ENCODE data around the gene CDC26.

The CDC26 gene

DNA sequence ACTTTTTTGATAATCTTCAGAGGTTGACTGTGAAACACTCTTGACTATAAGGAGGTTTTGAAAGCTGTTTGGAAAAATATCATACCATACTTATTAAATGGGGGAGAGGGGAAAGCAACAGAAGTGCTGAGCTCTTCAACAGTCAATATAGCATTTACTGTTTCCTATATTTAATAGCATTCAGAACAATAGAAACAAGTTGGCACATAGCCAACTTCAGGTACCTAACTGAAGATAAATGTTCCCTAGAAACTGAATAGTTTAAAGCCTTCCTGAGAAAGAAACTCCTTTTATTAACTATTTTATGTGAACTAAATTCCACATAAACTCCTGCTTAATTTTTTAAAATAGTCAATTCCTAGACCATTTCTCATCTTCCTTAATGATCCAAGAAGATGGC lies 27.7 kb downstream of the CDC26 start:
- TF ChIP-seq NFIC (IDR thresholded peaks at IDR 0.05) (peak; percentile 72), TAF1 (IDR thresholded peaks at IDR 0.05; ENCODE audit: low read depth) (no peak)

- TF ChIP-seq RAD21 (IDR thresholded peaks at IDR 0.05; ENCODE audit: low read depth) (no peak), TCF12 (IDR thresholded peaks at IDR 0.05; ENCODE audit: low read depth) (no peak), USF1 (IDR thresholded peaks at IDR 0.05) (no peak), ZBTB7A (IDR thresholded peaks at IDR 0.05; ENCODE audit: low read depth) (no peak), CREB1 (IDR thresholded peaks at IDR 0.05; ENCODE audit: low read depth) (no peak), TAF1 (IDR thresholded peaks at IDR 0.05; ENCODE audit: low read depth) (no peak), NFIC (IDR thresholded peaks at IDR 0.05) (no peak), EGR1 (IDR thresholded peaks at IDR 0.05) (no peak), FOXM1 (IDR thresholded peaks at IDR 0.05; ENCODE audit: borderline replicate concordance, low read depth) (no peak), YY1 (IDR thresholded peaks at IDR 0.05; ENCODE audit: low read depth) (no peak), EP300 (IDR thresholded peaks at IDR 0.05; ENCODE audit: borderline replicate concordance) (no peak), REST (IDR thresholded peaks at IDR 0.05; ENCODE audit: low read depth) (no peak), CEBPB (IDR thresholded peaks at IDR 0.05) (no peak), TEAD4 (IDR thresholded peaks at IDR 0.05) (no peak)
- TF ChIP-seq, protein P1, sequence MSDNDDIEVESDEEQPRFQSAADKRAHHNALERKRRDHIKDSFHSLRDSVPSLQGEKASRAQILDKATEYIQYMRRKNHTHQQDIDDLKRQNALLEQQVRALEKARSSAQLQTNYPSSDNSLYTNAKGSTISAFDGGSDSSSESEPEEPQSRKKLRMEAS (IDR thresholded peaks at IDR 0.05), result no peak
Measured at GRCh38 chr9:113246928-113247327, 28.4 kb downstream of the CDC26 start.

DNA sequence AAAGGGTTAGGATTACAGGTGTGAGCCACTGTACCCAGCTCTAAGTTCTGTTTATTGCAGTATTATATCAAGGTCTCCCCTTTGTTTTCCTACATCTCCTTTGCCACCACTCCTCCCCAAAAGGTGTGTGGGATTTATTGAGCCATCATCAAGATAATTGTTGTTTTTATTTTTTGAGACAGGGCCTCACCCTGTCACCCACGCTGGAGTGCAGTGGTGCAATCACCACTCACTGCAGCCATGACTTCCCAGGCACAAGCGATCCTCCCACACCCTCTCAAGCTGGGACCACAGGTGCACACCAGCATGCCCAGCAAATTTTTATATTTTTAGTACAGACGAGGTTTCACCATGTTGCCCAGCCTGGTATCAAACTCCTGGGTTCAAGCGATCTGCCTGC lies 29.5 kb downstream of the CDC26 start:
- TF ChIP-seq FOXM1 (IDR thresholded peaks at IDR 0.05; ENCODE audit: borderline replicate concordance, low read depth), result no peak
- no peak for TF ChIP-seq NFIC (IDR thresholded peaks at IDR 0.05)
- TF ChIP-seq USF1 (IDR thresholded peaks at IDR 0.05), result no peak

DNA sequence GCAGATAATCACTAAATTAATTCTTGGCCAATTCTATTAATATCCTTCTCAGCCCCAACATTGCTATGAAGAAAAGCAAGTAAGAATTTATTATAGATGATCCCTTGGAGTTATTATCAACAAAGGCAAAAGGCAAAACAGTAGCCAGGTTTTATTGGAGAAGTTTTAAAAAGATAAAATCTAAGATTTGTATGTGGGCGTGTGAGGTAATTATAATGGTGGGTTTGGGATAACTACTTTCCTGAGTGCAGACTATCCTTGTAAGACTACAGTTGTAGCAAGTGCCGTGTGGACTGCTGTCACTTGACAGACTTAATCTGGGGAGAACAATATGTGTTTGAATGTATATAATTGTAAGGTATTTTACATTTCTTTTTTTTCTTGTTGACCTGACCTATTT lies 30.8 kb downstream of the CDC26 start:
- TF ChIP-seq TAF1 (IDR thresholded peaks at IDR 0.05; ENCODE audit: low read depth), result no peak
- TF ChIP-seq REST (IDR thresholded peaks at IDR 0.05; ENCODE audit: low read depth), result no peak
- TF ChIP-seq FOXM1 (IDR thresholded peaks at IDR 0.05; ENCODE audit: borderline replicate concordance, low read depth), result no peak
- no peak for TF ChIP-seq CREB1 (IDR thresholded peaks at IDR 0.05; ENCODE audit: low read depth)
- no peak for TF ChIP-seq TEAD4 (IDR thresholded peaks at IDR 0.05)
- no peak for TF ChIP-seq NFIC (IDR thresholded peaks at IDR 0.05)
- TF ChIP-seq, protein P1 (IDR thresholded peaks at IDR 0.05), result no peak
- no peak for TF ChIP-seq EGR1 (IDR thresholded peaks at IDR 0.05)
- no peak for TF ChIP-seq ZBTB7A (IDR thresholded peaks at IDR 0.05; ENCODE audit: low read depth)
- no peak for TF ChIP-seq CEBPB (IDR thresholded peaks at IDR 0.05)
- TF ChIP-seq EP300 (IDR thresholded peaks at IDR 0.05; ENCODE audit: borderline replicate concordance), result no peak
- no peak for TF ChIP-seq YY1 (IDR thresholded peaks at IDR 0.05; ENCODE audit: low read depth)
- TF ChIP-seq RAD21 (IDR thresholded peaks at IDR 0.05; ENCODE audit: low read depth), result no peak
- TF ChIP-seq TCF12 (IDR thresholded peaks at IDR 0.05; ENCODE audit: low read depth), result no peak

GRCh38 chr9:113241161-113241560 lies 34.2 kb downstream of the CDC26 start:
- TF ChIP-seq YY1 (IDR thresholded peaks at IDR 0.05; ENCODE audit: low read depth), result no peak
- no peak for TF ChIP-seq USF1 (IDR thresholded peaks at IDR 0.05)
- TF ChIP-seq NFIC (IDR thresholded peaks at IDR 0.05), result no peak
- no peak for TF ChIP-seq TEAD4 (IDR thresholded peaks at IDR 0.05)
- no peak for TF ChIP-seq ZBTB7A (IDR thresholded peaks at IDR 0.05; ENCODE audit: low read depth)
- TF ChIP-seq, protein P1 (IDR thresholded peaks at IDR 0.05), result no peak
- no peak for TF ChIP-seq RAD21 (IDR thresholded peaks at IDR 0.05; ENCODE audit: low read depth)
- TF ChIP-seq EGR1 (IDR thresholded peaks at IDR 0.05), result no peak
- no peak for TF ChIP-seq CEBPB (IDR thresholded peaks at IDR 0.05)
- no peak for TF ChIP-seq TAF1 (IDR thresholded peaks at IDR 0.05; ENCODE audit: low read depth)
- TF ChIP-seq CREB1 (IDR thresholded peaks at IDR 0.05; ENCODE audit: low read depth), result no peak
- no peak for TF ChIP-seq FOXM1 (IDR thresholded peaks at IDR 0.05; ENCODE audit: borderline replicate concordance, low read depth)
- no peak for TF ChIP-seq REST (IDR thresholded peaks at IDR 0.05; ENCODE audit: low read depth)
- TF ChIP-seq TCF12 (IDR thresholded peaks at IDR 0.05; ENCODE audit: low read depth), result no peak
- TF ChIP-seq EP300 (IDR thresholded peaks at IDR 0.05; ENCODE audit: borderline replicate concordance), result no peak

All from Ishikawa (cell line).